ENCODE results near the gene TOP3A. TPM values are rescaled to one million over a fixed set of nuclear protein-coding genes. Genes with fewer than 3 reads are reported as not detected.

Gene TOP3A
- total RNA-seq, 1 donor from 2014 or later, result 75.2 TPM

- intact Hi-C loops (cut with micrococcal nuclease), result loop anchor here (5.0 kb wide), 1 partner anchor 140 kb away; the partner anchor contains the start of gene DRG2
Observed at GRCh38 chr17:18227635-18228034, 87.2 kb downstream of the TOP3A start.

GRCh38 chr17:18226284-18226945 lies 88.4 kb downstream of the TOP3A start:
- Mint-ChIP-seq H3K36me3 (ENCODE audit: low read depth) (no peaks in the 10 kb centered on the region), H3K4me1 (ENCODE audit: low read depth) (peaks cover 20% of the 10 kb centered on the region), H3K27ac (peak overlapping the region; percentile 90), H3K27me3 (ENCODE audit: insufficient read depth) (peaks cover 2% of the 10 kb centered on the region), H3K9me3 (no peaks in the 10 kb centered on the region), H3K4me3 (peak overlapping the region; percentile 96)
- DNase-seq (ENCODE audit: low spot score), result no peak
- intact Hi-C loops (cut with micrococcal nuclease), result loop anchor here (5.0 kb wide), 1 partner anchor 139 kb away; the partner anchor contains the start of gene DRG2

More at GRCh38 chr17:18227635-18228034, 87.2 kb downstream of the TOP3A start:
- Mint-ChIP-seq H3K27ac (no peak overlapping the region), H3K4me1 (ENCODE audit: low read depth) (peaks cover 20% of the 10 kb centered on the region), H3K36me3 (ENCODE audit: low read depth) (no peaks in the 10 kb centered on the region), H3K4me3 (peak overlapping the region; percentile 3), H3K27me3 (ENCODE audit: insufficient read depth) (peaks cover 2% of the 10 kb centered on the region), H3K9me3 (no peaks in the 10 kb centered on the region)
- no peak for DNase-seq (ENCODE audit: low spot score)

- Mint-ChIP-seq H3K9me3 (no peaks in the 10 kb centered on the region), H3K4me1 (ENCODE audit: low read depth) (peaks cover 20% of the 10 kb centered on the region), H3K4me3 (peak overlapping the region; percentile 96), H3K27ac (peak overlapping the region; percentile 90), H3K27me3 (ENCODE audit: insufficient read depth) (peaks cover 2% of the 10 kb centered on the region), H3K36me3 (ENCODE audit: low read depth) (no peaks in the 10 kb centered on the region)
- intact Hi-C loops (cut with micrococcal nuclease), result loop anchor here (1.0 to 5.0 kb wide), 7 partner anchors 35 to 187 kb away; partner anchors contain the start of genes ALKBH5, ATPAF2, DRG2 and GID4
- DNase-seq (ENCODE audit: low spot score), result no peak
Observed at GRCh38 chr17:18225642-18226283, 89.0 kb downstream of the TOP3A start.

DNA sequence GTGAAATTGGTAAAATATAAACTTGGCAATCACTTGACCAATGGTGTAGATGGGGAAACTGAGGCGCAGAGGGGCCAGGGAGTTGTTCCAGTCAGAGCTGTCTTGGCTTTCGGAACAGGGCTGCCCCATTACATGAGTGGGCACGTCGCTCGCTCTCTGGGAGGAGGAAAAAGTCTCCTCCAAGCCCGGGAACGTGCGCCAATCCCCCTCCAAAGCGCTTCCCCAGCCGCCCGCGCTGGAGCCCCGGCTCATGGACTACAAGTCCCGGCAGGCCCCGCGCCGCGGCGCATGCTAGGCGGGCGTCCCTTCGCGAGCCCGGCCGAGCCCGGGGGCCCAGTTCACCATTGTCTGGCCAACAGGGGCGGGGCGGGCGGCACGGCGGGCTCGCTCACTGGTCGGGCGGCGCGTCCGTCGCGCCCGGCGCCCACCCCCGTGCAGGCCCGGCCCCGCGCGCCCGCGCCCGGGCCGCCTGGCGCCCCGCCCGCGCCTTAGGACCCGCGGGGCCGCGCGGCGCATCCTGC lies 89.6 kb downstream of the TOP3A start, which contains the start of gene LLGL1:
TSS of gene LLGL1 (plus strand) at position 515 of the 521 bp plus-strand sequence. CDS start 48 bp downstream, outside the sequence.
- H3K27me3 Mint-ChIP-seq (ENCODE audit: insufficient read depth), result peaks cover 2% of the 10 kb centered on the region
- H3K4me1 Mint-ChIP-seq (ENCODE audit: low read depth), result peaks cover 20% of the 10 kb centered on the region
- H3K27ac Mint-ChIP-seq, result peak within 1 kb of the TSS; percentile 90
- intact Hi-C loops (cut with micrococcal nuclease), result loop anchor here (1.0 to 5.0 kb wide), 7 partner anchors 35 to 186 kb away; partner anchors contain the start of genes ALKBH5, ATPAF2, DRG2 and GID4
- no peaks in the 10 kb centered on the region for H3K9me3 Mint-ChIP-seq
- H3K36me3 Mint-ChIP-seq (ENCODE audit: low read depth), result no peaks in the 10 kb centered on the region
- peak; percentile 95 for DNase-seq (ENCODE audit: low spot score)
- H3K4me3 Mint-ChIP-seq, result peak within 1 kb of the TSS; percentile 96

DNA sequence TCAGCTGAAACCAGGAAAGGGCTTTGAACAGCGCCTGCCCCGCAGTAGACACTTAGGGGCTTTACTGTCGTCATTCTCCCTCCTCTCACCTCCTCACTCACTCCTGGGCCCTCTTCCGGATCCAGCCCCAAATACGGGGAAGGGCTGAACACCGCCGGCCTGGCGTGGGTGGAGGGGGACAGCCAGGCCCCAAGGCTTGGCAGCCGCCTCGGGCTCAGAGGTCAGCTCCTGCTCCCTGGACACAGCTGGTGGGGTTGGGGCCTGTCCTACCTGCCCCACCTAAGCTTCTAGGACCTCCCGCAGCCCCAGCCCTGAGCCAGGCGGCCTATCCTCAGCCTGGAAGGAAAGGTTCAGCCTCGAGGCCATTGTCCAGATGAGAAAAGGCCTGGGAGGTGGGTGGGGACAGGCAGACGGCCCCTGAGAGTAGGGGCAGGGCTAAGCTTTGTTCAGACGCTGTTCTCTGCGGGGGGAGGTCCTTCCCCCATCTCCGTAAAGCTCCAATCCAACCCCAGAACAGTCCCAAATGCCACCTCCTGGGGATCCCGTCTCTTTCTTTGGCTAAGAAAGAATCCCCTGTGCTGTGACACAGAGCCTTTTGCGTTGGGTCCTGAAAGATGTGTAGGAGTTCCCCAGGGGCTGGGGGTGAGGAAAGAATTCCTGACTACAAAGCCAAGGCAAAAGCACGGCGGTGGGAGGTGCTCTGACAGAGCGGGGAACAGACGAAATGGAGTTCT lies 90.2 kb downstream of the TOP3A start:
- Mint-ChIP-seq H3K27ac (peak overlapping the region; percentile 48), H3K27me3 (ENCODE audit: insufficient read depth) (peaks cover 2% of the 10 kb centered on the region), H3K36me3 (ENCODE audit: low read depth) (no peaks in the 10 kb centered on the region), H3K9me3 (no peaks in the 10 kb centered on the region), H3K4me1 (ENCODE audit: low read depth) (peaks cover 20% of the 10 kb centered on the region), H3K4me3 (peak overlapping the region; percentile 70)
- DNase-seq (ENCODE audit: low spot score), result no peak
- intact Hi-C loops (cut with micrococcal nuclease), result loop anchor here (1.0 to 5.0 kb wide), 7 partner anchors 36 to 186 kb away; partner anchors contain the start of genes ALKBH5, ATPAF2, DRG2 and GID4

GRCh38 chr17:18224053-18224386 lies 90.8 kb downstream of the TOP3A start:
- peaks cover 2% of the 10 kb centered on the region for H3K27me3 Mint-ChIP-seq (ENCODE audit: insufficient read depth)
- no peak for DNase-seq (ENCODE audit: low spot score)
- H3K9me3 Mint-ChIP-seq, result no peaks in the 10 kb centered on the region
- no peak overlapping the region for H3K4me3 Mint-ChIP-seq
- H3K36me3 Mint-ChIP-seq (ENCODE audit: low read depth), result no peaks in the 10 kb centered on the region
- no peak overlapping the region for H3K27ac Mint-ChIP-seq
- H3K4me1 Mint-ChIP-seq (ENCODE audit: low read depth), result peaks cover 20% of the 10 kb centered on the region
- intact Hi-C loops (cut with micrococcal nuclease), result loop anchor here (2.0 kb wide), 3 partner anchors 83 to 185 kb away; partner anchors contain the start of genes ATPAF2, GID4 and SHMT1

Other genes starting within 250 kb of the TOP3A start
- 67.5 and 69.2 TPM in 2 replicates for gene DRG2, start 227.0 kb downstream of the TOP3A start, total RNA-seq
- gene MYO15A, start 206.2 kb downstream of the TOP3A start, total RNA-seq, result 0.31 and 0.34 TPM in 2 replicates
- 127 and 128 TPM in 2 replicates for gene ALKBH5, start 131.2 kb downstream of the TOP3A start, total RNA-seq
- gene LLGL1, start 89.4 kb downstream of the TOP3A start, total RNA-seq, result 22.6 and 23.4 TPM in 2 replicates
- gene FLII, start 56.3 kb downstream of the TOP3A start, total RNA-seq, result 268 and 275 TPM in 2 replicates
- gene MIEF2, start 54.3 kb downstream of the TOP3A start, total RNA-seq, result 5.8 and 7.0 TPM in 2 replicates
- 18.7 and 19.2 TPM in 2 replicates for gene SMCR8, start 299 bp upstream of the TOP3A start, total RNA-seq
- 51.5 and 56.2 TPM in 2 replicates for gene SHMT1, start 48.6 kb upstream of the TOP3A start, total RNA-seq
- 0.17 TPM in 1 of 2 replicates, not detected in the other for gene EVPLL, start 62.8 kb upstream of the TOP3A start, total RNA-seq
- gene LGALS9C, start 161.8 kb upstream of the TOP3A start, total RNA-seq, result not detected in 2 replicates